ENCODE data around the gene AFDN.

AFDN gene

GRCh38 chr6:167819576-167819975 is 7.1 kb upstream of the AFDN start:
- peak; percentile 42 for DNase-seq

GRCh38 chr6:167820681-167821080 is 6.0 kb upstream of the AFDN start:
- DNase-seq, result no peak

- no peak for DNase-seq
Measured at GRCh38 chr6:167824591-167825331, 1.9 kb upstream of the AFDN start.

- DNase-seq, result peak; percentile 47
Measured at GRCh38 chr6:167825332-167826229, 1.1 kb upstream of the AFDN start.

GRCh38 chr6:167826230-167826895 is 348 bp upstream of the AFDN start:
- peak; percentile 73 for DNase-seq

GRCh38 chr6:167827583-167828324 is 1.0 kb downstream of the AFDN start:
- peak; percentile 74 for DNase-seq

- DNase-seq, result peak; percentile 20
Measured at GRCh38 chr6:167828325-167828956, 1.7 kb downstream of the AFDN start.

GRCh38 chr6:167829513-167829912 is 2.8 kb downstream of the AFDN start:
- no peak for DNase-seq

GRCh38 chr6:167831281-167831828 is 4.6 kb downstream of the AFDN start:
- no peak for DNase-seq

- no peak for DNase-seq
Measured at GRCh38 chr6:167832497-167833395, 6.0 kb downstream of the AFDN start.

- DNase-seq, result no peak
Measured at GRCh38 chr6:167833396-167833763, 6.7 kb downstream of the AFDN start.

- no peak for DNase-seq
Measured at GRCh38 chr6:167835260-167835659, 8.5 kb downstream of the AFDN start.

GRCh38 chr6:167836721-167837120 is 10.0 kb downstream of the AFDN start:
- DNase-seq, result no peak

GRCh38 chr6:167838207-167838748 is 11.6 kb downstream of the AFDN start:
- DNase-seq, result no peak

- no peak for DNase-seq
Measured at GRCh38 chr6:167839343-167839742, 12.6 kb downstream of the AFDN start.

- no peak for DNase-seq
Measured at GRCh38 chr6:167839755-167840154, 13.0 kb downstream of the AFDN start.

GRCh38 chr6:167840160-167840525 is 13.4 kb downstream of the AFDN start:
- DNase-seq, result no peak

- DNase-seq, result no peak
Measured at GRCh38 chr6:167840526-167841179, 13.9 kb downstream of the AFDN start.

- DNase-seq, result no peak
Measured at GRCh38 chr6:167841981-167842380, 15.3 kb downstream of the AFDN start.

- no peak for DNase-seq
Measured at GRCh38 chr6:167842457-167842856, 15.7 kb downstream of the AFDN start.

All from NCI-H1092 treated with DMSO at 0.1 percent for 48 hours (cell line).